GM12873 (cell line): ENCODE results near the gene LZTR1.

Experiments
- CTCF ChIP-seq: IDR thresholded peaks from 2 replicates; pipeline ENCODE4 v1.5.1; 2012; ENCODE audit warnings: low read depth, mild to moderate bottlenecking, moderate library complexity, low read length, control low read depth; ENCODE audit not compliant: insufficient read depth; ENCODE audit errors: missing control alignments

Gene LZTR1

GRCh38 chr22:20949698-20950183 is 32.4 kb upstream of the LZTR1 start:
- TF ChIP-seq CTCF, result no peak

GRCh38 chr22:20951151-20951931 is 30.8 kb upstream of the LZTR1 start:
- no peak for TF ChIP-seq CTCF

GRCh38 chr22:20951932-20952380 is 30.1 kb upstream of the LZTR1 start:
- no peak for TF ChIP-seq CTCF

- TF ChIP-seq CTCF, result no peak
These were observed 29.4 kb upstream of the LZTR1 start for GRCh38 chr22:20952544-20953341.

- no peak for TF ChIP-seq CTCF
These were observed 28.8 kb upstream of the LZTR1 start for GRCh38 chr22:20953342-20953608.

- no peak for TF ChIP-seq CTCF
These were observed 28.2 kb upstream of the LZTR1 start for GRCh38 chr22:20953668-20954500.

GRCh38 chr22:20955548-20955947 is 26.5 kb upstream of the LZTR1 start:
- TF ChIP-seq CTCF, result no peak
